ENCODE data around the gene ANGPTL8. TPM values are rescaled to one million over a fixed set of nuclear protein-coding genes. Genes with fewer than 3 reads are reported as not detected.

ANGPTL8 gene
- total and polyA plus RNA-seq, 2 donors (not counting 3 experiments of a cell fraction or from before 2014, with no cell fraction given), result not detected

GRCh38 chr19:11288349-11288748 is 48.9 kb downstream of the ANGPTL8 start:
- Histone ChIP-seq H3K4me3 (replicated peaks in 1 of 3; ENCODE audit: insufficient read depth in 1 of 3, low read depth in 1 of 3, low read length in 3 of 3) (no peak overlapping the region), H3K27ac (ENCODE audit: insufficient read depth, low read depth, low read length) (no peak overlapping the region), H3K9me3 (replicated peaks; ENCODE audit: control insufficient read depth, insufficient read depth, low read length) (no peaks in the 10 kb centered on the region), H2AFZ (ENCODE audit: low read depth, low read length) (peak overlapping the region; percentile 46), H3K4me1 (ENCODE audit: control insufficient read depth, extremely low read depth, insufficient read depth, low read length) (peaks cover 11% of the 10 kb centered on the region), H3K9me1 (replicated peaks; ENCODE audit: control insufficient read depth, extremely low read depth, insufficient read depth, low read length) (no peaks in the 10 kb centered on the region), H4K20me1 (replicated peaks; ENCODE audit: control insufficient read depth, extremely low read depth, insufficient read depth, low read length) (no peaks in the 10 kb centered on the region), H3K79me2 (ENCODE audit: control insufficient read depth, insufficient read depth, low read length) (no peaks in the 10 kb centered on the region), H3K36me3 (ENCODE audit: control insufficient read depth in 2 of 2, extremely low read depth in 1 of 2, insufficient read depth in 2 of 2, low read length in 2 of 2) (no peaks in the 10 kb centered on the region), H3K9ac (replicated peaks; ENCODE audit: extremely low read depth, insufficient read depth, low read length) (no peak overlapping the region), H3K4me2 (ENCODE audit: insufficient read depth, low read length) (no peak overlapping the region), H3K27me3 (ENCODE audit: control insufficient read depth in 2 of 2, insufficient read depth in 2 of 2, low read length in 2 of 2) (no peaks in the 10 kb centered on the region)
- ChIA-PET POLR2A (no interaction called here), CTCF (interaction anchor here (0.6 to 6.0 kb wide), 7 partner anchors 9 to 300 kb away, joined by 3 to 28 read pairs (median 5); no protein-coding TSS in a partner anchor)
- intact Hi-C loops (cut with micrococcal nuclease) (no loop called here), dilution Hi-C loops (cut with MboI; ENCODE audit: extremely low pct_ligation_motif_present, low sequenced_read_pairs) (no loop called here)
- TF ChIP-seq EZH2 (IDR thresholded peaks at IDR 0.05; ENCODE audit: borderline replicate concordance, low read depth, low read length, severe bottlenecking) (no peak), CTCF (IDR thresholded peaks at IDR 0.05; ENCODE audit: extremely low read depth in 1 of 2, insufficient read depth in 1 of 2, low read depth in 1 of 2, low read length in 2 of 2) (peak; percentile 38 to 54)
- DNase-seq (ENCODE audit: low read depth, low spot score) (peak; percentile 38), FAIRE-seq (peak; percentile 4)
- BruUV-seq (replicated peaks), result no TSS peak

- POLR2A ChIA-PET, result no interaction called here
- H3K36me3 ChIP-seq (ENCODE audit: control insufficient read depth in 2 of 2, extremely low read depth in 1 of 2, insufficient read depth in 2 of 2, low read length in 2 of 2), result no peaks in the 10 kb centered on the region
- no peak overlapping the region for H3K4me2 ChIP-seq (ENCODE audit: insufficient read depth, low read length)
- no peaks in the 10 kb centered on the region for H3K9me1 ChIP-seq (replicated peaks; ENCODE audit: control insufficient read depth, extremely low read depth, insufficient read depth, low read length)
- H3K27ac ChIP-seq (ENCODE audit: insufficient read depth, low read depth, low read length), result no peak overlapping the region
- no peaks in the 10 kb centered on the region for H3K9me3 ChIP-seq (replicated peaks; ENCODE audit: control insufficient read depth, insufficient read depth, low read length)
- no peaks in the 10 kb centered on the region for H3K79me2 ChIP-seq (ENCODE audit: control insufficient read depth, insufficient read depth, low read length)
- DNase-seq (ENCODE audit: low read depth, low spot score), result no peak
- H3K9ac ChIP-seq (replicated peaks; ENCODE audit: extremely low read depth, insufficient read depth, low read length), result no peak overlapping the region
- H2AFZ ChIP-seq (ENCODE audit: low read depth, low read length), result no peak overlapping the region
- BruUV-seq (replicated peaks), result no TSS peak
- H3K27me3 ChIP-seq (ENCODE audit: control insufficient read depth in 2 of 2, insufficient read depth in 2 of 2, low read length in 2 of 2), result no peaks in the 10 kb centered on the region
- TF ChIP-seq GATA2 (IDR thresholded peaks at IDR 0.05; ENCODE audit: insufficient read depth, insufficient read length, low read depth, low read length) (no peak), POLR2A (IDR thresholded peaks at IDR 0.05; ENCODE audit: low read depth, low read length) (no peak), EZH2 (IDR thresholded peaks at IDR 0.05; ENCODE audit: borderline replicate concordance, low read depth, low read length, severe bottlenecking) (no peak), FOS (IDR thresholded peaks at IDR 0.05; ENCODE audit: borderline replicate concordance, insufficient read depth, low read length) (no peak), JUN (IDR thresholded peaks at IDR 0.05; ENCODE audit: borderline replicate concordance, insufficient read depth, insufficient read length, low read depth) (no peak), MAX (IDR thresholded peaks at IDR 0.05; ENCODE audit: insufficient read depth, insufficient read length) (no peak), POLR2AphosphoS5 (IDR thresholded peaks at IDR 0.05; ENCODE audit: insufficient read depth, low read depth, low read length) (no peak), MYC (IDR thresholded peaks at IDR 0.05; ENCODE audit: low read depth, low read length) (no peak), CTCF (IDR thresholded peaks at IDR 0.05; ENCODE audit: extremely low read depth in 1 of 2, insufficient read depth in 1 of 2, low read depth in 1 of 2, low read length in 2 of 2) (no peak)
- H3K4me1 ChIP-seq (ENCODE audit: control insufficient read depth, extremely low read depth, insufficient read depth, low read length), result peaks cover 11% of the 10 kb centered on the region
- no peak for FAIRE-seq
- intact Hi-C loops (cut with micrococcal nuclease) (no loop called here), dilution Hi-C loops (cut with MboI; ENCODE audit: extremely low pct_ligation_motif_present, low sequenced_read_pairs) (no loop called here)
- CTCF ChIA-PET, result interaction anchor here (0.8 to 6.0 kb wide), 7 partner anchors 34 to 192 kb away, joined by 3 to 28 read pairs (median 4); no protein-coding TSS in a partner anchor
- H3K4me3 ChIP-seq (replicated peaks in 1 of 3; ENCODE audit: insufficient read depth in 1 of 3, low read depth in 1 of 3, low read length in 3 of 3), result no peak overlapping the region
- no peaks in the 10 kb centered on the region for H4K20me1 ChIP-seq (replicated peaks; ENCODE audit: control insufficient read depth, extremely low read depth, insufficient read depth, low read length)
These were observed 50.8 kb downstream of the ANGPTL8 start for GRCh38 chr19:11290256-11290655.
